CD4-positive, alpha-beta T cell (primary cell): ENCODE data around the gene GPRIN1. TPM values are rescaled to one million over a fixed set of nuclear protein-coding genes. Genes with fewer than 3 reads are reported as not detected.
A peak's percentile ranks its signal among the peaks of the same experiment; 100 is the strongest.

ENCODE experiments used
- ATAC-seq: fragments of 200-7000 bp; cut with Tn5 transposase; one replicate; pipeline ENCODE4 v1.10.0; 2022; ENCODE audit warnings: mild to moderate bottlenecking; ENCODE audit not compliant: poor library complexity
- CTCF ChIA-PET: fragments of 350-600 bp; sonication (Branson Sonifier 250); formaldehyde crosslinking; loops from one replicate; lab custom pipeline; 2021; ENCODE audit warnings: antibody characterized with exemption, inconsistent platforms; lab: Charles Lee
- POLR2A ChIA-PET: fragments of 350-600 bp; sonication (Branson Sonifier 250); formaldehyde crosslinking; loops from one replicate; lab custom pipeline; 2021; ENCODE audit warnings: antibody characterized with exemption, inconsistent platforms; lab: Charles Lee
- DNase-seq, 14 experiments: peaks; one replicate each; pipeline ENCODE4 v3.0.0-alpha.2; 2013 to 2020; ENCODE audit warnings: mixed read lengths in 2 of 14
- H3K27ac ChIP-seq, 2 donors: one replicate each; pipeline versions ENCODE4 v1.5.1 to v1.7.0; 2013; ENCODE audit warnings: low read length in 2 of 2, low read depth in 1 of 2, mild to moderate bottlenecking in 1 of 2
- H3K27me3 ChIP-seq, 2 experiments: 1 replicate in 1 of 2; 2 replicates in 1 of 2; pipeline versions ENCODE4 v1.6.1 to v1.7.0; 2013; ENCODE audit warnings: low read length in 2 of 2, control low read depth in 1 of 2, mild to moderate bottlenecking in 1 of 2, moderate library complexity in 1 of 2; ENCODE audit not compliant: insufficient read depth in 2 of 2, control insufficient read depth in 1 of 2
- H3K36me3 ChIP-seq: one replicate; pipeline ENCODE4 v1.6.1; 2013; ENCODE audit warnings: low read length, control low read depth; ENCODE audit not compliant: insufficient read depth
- H3K4me1 ChIP-seq: one replicate; pipeline ENCODE4 v1.6.1; 2013; ENCODE audit warnings: low read length, control low read depth; ENCODE audit not compliant: insufficient read depth
- H3K4me3 ChIP-seq: one replicate; pipeline ENCODE4 v1.5.1; 2013; ENCODE audit warnings: mild to moderate bottlenecking, low read length, moderate library complexity
- H3K9me3 ChIP-seq, 2 experiments: 1 replicate in 1 of 2; 2 replicates in 1 of 2; pipeline versions ENCODE4 v1.6.1 to v1.7.0; 2013; ENCODE audit warnings: low read length in 2 of 2, mild to moderate bottlenecking in 2 of 2, control low read depth in 1 of 2, moderate library complexity in 1 of 2; ENCODE audit not compliant: control insufficient read depth in 1 of 2, insufficient read depth in 1 of 2
- H3K27ac Mint-ChIP-seq: one replicate; pipeline ENCODE4 v1.8.0; 2020; ENCODE audit warnings: mixed read lengths
- H3K27me3 Mint-ChIP-seq: one replicate; pipeline ENCODE4 v1.8.0; 2021; ENCODE audit warnings: mixed read lengths
- H3K36me3 Mint-ChIP-seq: one replicate; pipeline ENCODE4 v1.8.0; 2021; ENCODE audit warnings: low read depth, mixed read lengths
- H3K4me1 Mint-ChIP-seq: one replicate; pipeline ENCODE4 v1.8.0; 2021; ENCODE audit warnings: low read depth, mixed read lengths
- H3K4me3 Mint-ChIP-seq: one replicate; pipeline ENCODE4 v1.8.0; 2020; ENCODE audit warnings: mild to moderate bottlenecking, mixed read lengths
- H3K9me3 Mint-ChIP-seq: one replicate; pipeline ENCODE4 v1.8.0; 2020; ENCODE audit warnings: mixed read lengths
- CTCF ChIP-seq: fragments of 200-600 bp; IDR thresholded peaks from one replicate; pipeline ENCODE4 v1.8.0; 2022; ENCODE audit warnings: antibody characterized with exemption, mild to moderate bottlenecking
- intact Hi-C, 2 experiments: fragments of 100-400 bp; cut with DNase I in 1 of 2; cut with micrococcal nuclease in 1 of 2; formaldehyde crosslinking; loops; one replicate each; pipeline versions ENCODE4 v1.15.1 to v1.9.0; 2023 to 2025; cut with DNase I, micrococcal nuclease
- total RNA-seq, 174 experiments: library from RNA in 2 of 174; stranded (reverse) in 2 of 174; gene quantifications; one replicate each; pipeline ENCODE4 v1.2.3 and lab custom pipeline; 2021 to 2026

The GPRIN1 gene
- total RNA-seq, 2 experiments from 2014 or later = 0.22 to 0.36 TPM

GRCh38 chr5:176575488-176576422, 34.2 kb downstream of the GPRIN1 start:
- no peaks in the 10 kb centered on the region for H3K36me3 Mint-ChIP-seq
- no peak overlapping the region for H3K4me3 Mint-ChIP-seq
- no peaks in the 10 kb centered on the region for H3K4me1 Mint-ChIP-seq
- no peak for TF ChIP-seq CTCF
- intact Hi-C loops = loop anchor here in 1 of 2 experiments (5.0 to 10.0 kb wide), 2 partner anchors 379 to 843 kb away; no protein-coding TSS in a partner anchor
- no peak overlapping the region for H3K27ac ChIP-seq
- H3K27me3 Mint-ChIP-seq = no peaks in the 10 kb centered on the region
- no peak for DNase-seq
- no peaks in the 10 kb centered on the region for H3K9me3 Mint-ChIP-seq
- POLR2A ChIA-PET = no interaction called here
- H3K4me1 ChIP-seq = peaks cover 13% of the 10 kb centered on the region
- no peak for ATAC-seq
- no peaks in the 10 kb centered on the region for H3K36me3 ChIP-seq
- H3K9me3 ChIP-seq = no peaks in the 10 kb centered on the region
- CTCF ChIA-PET = interaction anchor here (2.6 kb wide), 1 partner anchor 159 kb away, joined by 6 read pairs; no protein-coding TSS in a partner anchor
- H3K27me3 ChIP-seq = no peaks in the 10 kb centered on the region
- no peak overlapping the region for H3K27ac Mint-ChIP-seq
- no peak overlapping the region for H3K4me3 ChIP-seq

- no peak overlapping the region for H3K27ac Mint-ChIP-seq
- no peaks in the 10 kb centered on the region for H3K36me3 Mint-ChIP-seq
- H3K4me1 Mint-ChIP-seq = no peaks in the 10 kb centered on the region
- Histone ChIP-seq H3K27me3 (no peaks in the 10 kb centered on the region), H3K27ac (no peak overlapping the region), H3K4me3 (no peak overlapping the region), H3K4me1 (peaks cover 13% of the 10 kb centered on the region), H3K36me3 (no peaks in the 10 kb centered on the region), H3K9me3 (no peaks in the 10 kb centered on the region)
- ATAC-seq (no peak), DNase-seq (no peak)
- no peaks in the 10 kb centered on the region for H3K9me3 Mint-ChIP-seq
- POLR2A ChIA-PET = no interaction called here
- CTCF ChIA-PET = interaction anchor here (2.6 kb wide), 1 partner anchor 158 kb away, joined by 6 read pairs; no protein-coding TSS in a partner anchor
- H3K27me3 Mint-ChIP-seq = peaks cover under 1% of the 10 kb centered on the region
- no peak overlapping the region for H3K4me3 Mint-ChIP-seq
- no peak for TF ChIP-seq CTCF
- intact Hi-C loops = loop anchor here in 1 of 2 experiments (5.0 to 10.0 kb wide), 2 partner anchors 380 to 843 kb away; no protein-coding TSS in a partner anchor
Observed at GRCh38 chr5:176575066-176575465, 34.9 kb downstream of the GPRIN1 start.

- Mint-ChIP-seq H3K27me3 (peaks cover 4% of the 10 kb centered on the region), H3K27ac (no peak overlapping the region), H3K4me1 (no peaks in the 10 kb centered on the region), H3K9me3 (no peaks in the 10 kb centered on the region), H3K36me3 (no peaks in the 10 kb centered on the region), H3K4me3 (no peak overlapping the region)
- ATAC-seq = no peak
- ChIA-PET POLR2A (no interaction called here), CTCF (interaction anchor here (2.6 kb wide), 1 partner anchor 158 kb away, joined by 6 read pairs; no protein-coding TSS in a partner anchor)
- peak; percentile 24 for TF ChIP-seq CTCF
- Histone ChIP-seq H3K36me3 (no peaks in the 10 kb centered on the region), H3K27ac (no peak overlapping the region), H3K4me3 (no peak overlapping the region), H3K9me3 (no peaks in the 10 kb centered on the region), H3K4me1 (peaks cover 13% of the 10 kb centered on the region), H3K27me3 (no peaks in the 10 kb centered on the region)
- intact Hi-C loops = loop anchor here (1.0 to 10.0 kb wide), 3 partner anchors 37 to 381 kb away; partner anchors contain the start of genes CLTB (in 1 of the 2) and RNF44 (in 1 of the 2)
- DNase-seq = no peak
Observed at GRCh38 chr5:176574297-176574591, 35.7 kb downstream of the GPRIN1 start.
